ENCODE results near the gene PPP2R2B.

PPP2R2B gene

GRCh38 chr5:146695646-146696045 lies 182.9 kb downstream of the PPP2R2B start:
- no peak for FAIRE-seq

- no peak for FAIRE-seq
Observed at GRCh38 chr5:146690880-146691355, 187.6 kb downstream of the PPP2R2B start.

GRCh38 chr5:146687630-146688029 lies 190.9 kb downstream of the PPP2R2B start:
- FAIRE-seq, result no peak

GRCh38 chr5:146683861-146684260 lies 194.7 kb downstream of the PPP2R2B start:
- no peak for FAIRE-seq

GRCh38 chr5:146682899-146683532 lies 195.5 kb downstream of the PPP2R2B start:
- FAIRE-seq, result no peak

- FAIRE-seq, result no peak
Observed at GRCh38 chr5:146681585-146682105, 196.9 kb downstream of the PPP2R2B start.

GRCh38 chr5:146680846-146681584 lies 197.5 kb downstream of the PPP2R2B start:
- FAIRE-seq, result no peak

- no peak for FAIRE-seq
Observed at GRCh38 chr5:146675636-146676035, 202.9 kb downstream of the PPP2R2B start.

- no peak for FAIRE-seq
Observed at GRCh38 chr5:146672866-146673265, 205.7 kb downstream of the PPP2R2B start.

GRCh38 chr5:146671561-146672295 lies 206.8 kb downstream of the PPP2R2B start:
- FAIRE-seq, result no peak

- no peak for FAIRE-seq
Observed at GRCh38 chr5:146669656-146670055, 208.9 kb downstream of the PPP2R2B start.

GRCh38 chr5:146667633-146668272 lies 210.8 kb downstream of the PPP2R2B start:
- FAIRE-seq, result no peak

GRCh38 chr5:146662229-146662628 lies 216.3 kb downstream of the PPP2R2B start:
- FAIRE-seq, result no peak

- no peak for FAIRE-seq
Observed at GRCh38 chr5:146660376-146660960, 218.1 kb downstream of the PPP2R2B start.

GRCh38 chr5:146659961-146660360 lies 218.6 kb downstream of the PPP2R2B start:
- no peak for FAIRE-seq

- FAIRE-seq, result no peak
Observed at GRCh38 chr5:146656703-146657102, 221.9 kb downstream of the PPP2R2B start.

GRCh38 chr5:146653560-146653959 lies 225.0 kb downstream of the PPP2R2B start:
- no peak for FAIRE-seq

- FAIRE-seq, result no peak
Observed at GRCh38 chr5:146652547-146652946, 226.0 kb downstream of the PPP2R2B start.

- FAIRE-seq, result no peak
Observed at GRCh38 chr5:146647656-146648199, 230.8 kb downstream of the PPP2R2B start.

GRCh38 chr5:146646441-146646840 lies 232.1 kb downstream of the PPP2R2B start:
- no peak for FAIRE-seq

GRCh38 chr5:146645342-146645741 lies 233.2 kb downstream of the PPP2R2B start:
- FAIRE-seq, result no peak

- no peak for FAIRE-seq
Observed at GRCh38 chr5:146644831-146645230, 233.7 kb downstream of the PPP2R2B start.

Measured in endometrium (tissue), 2 donors.